IMR-90 (cell line): ENCODE data around the gene KATNB1. TPM values are rescaled to one million over a fixed set of nuclear protein-coding genes. Genes with fewer than 3 reads are reported as not detected.

Source experiments
- ATAC-seq: fragments of 200-7000 bp; cut with Tn5 transposase; 2 replicates; pipeline ENCODE4 v1.9.1; 2020; ENCODE audit warnings: low read depth, mild to moderate bottlenecking, moderate library complexity
- BruUV-seq: library from RNA; stranded (reverse); fragments of 400-500 nt; replicated peaks from 2 replicates; lab custom pipeline; 2021; lab: Mats Ljungman, UMichigan
- CTCF ChIA-PET: fragments of 300-600 bp; formaldehyde crosslinking; extraction: SDS; loops from one replicate; lab custom pipeline; 2021; ENCODE audit warnings: antibody characterized with exemption; lab: Yijun Ruan, JAX
- POLR2A ChIA-PET: fragments of 300-600 bp; sonication (Branson Sonifier 250); formaldehyde crosslinking; loops from one replicate; lab custom pipeline; 2022; ENCODE audit warnings: antibody characterized with exemption; ENCODE audit not compliant: unreplicated experiment; lab: Charles Lee
- DNase-seq: peaks from one replicate; pipeline ENCODE4 v3.0.0; 2013
- H2AFZ ChIP-seq: replicated peaks from 2 replicates; pipeline ENCODE3; 2013; ENCODE audit warnings: low read length, mild to moderate bottlenecking; ENCODE audit not compliant: poor library complexity
- H2AK5ac ChIP-seq: 2 replicates; pipeline ENCODE4 v1.6.1; 2013; ENCODE audit warnings: low read depth, low read length, inconsistent platforms
- H2AK9ac ChIP-seq: replicated peaks from 2 replicates; pipeline ENCODE3; 2013; ENCODE audit warnings: mild to moderate bottlenecking, low read depth, low read length, moderate library complexity; ENCODE audit not compliant: poor library complexity
- H2BK120ac ChIP-seq: 2 replicates; pipeline ENCODE4 v1.6.1; 2013; ENCODE audit warnings: low read depth, low read length, inconsistent platforms
- H2BK15ac ChIP-seq: 3 replicates; pipeline ENCODE4 v1.6.1; 2013; ENCODE audit warnings: low read depth, low read length, inconsistent platforms
- H2BK20ac ChIP-seq: 2 replicates; pipeline ENCODE4 v1.6.1; 2013; ENCODE audit warnings: low read depth, mild to moderate bottlenecking, inconsistent platforms, low read length, moderate library complexity
- H2BK5ac ChIP-seq: 2 replicates; pipeline ENCODE4 v1.6.1; 2013; ENCODE audit warnings: mild to moderate bottlenecking, low read depth, low read length, inconsistent platforms; ENCODE audit not compliant: poor library complexity, severe bottlenecking
- H3K14ac ChIP-seq: replicated peaks from 2 replicates; pipeline ENCODE4 v1.6.1; 2013; ENCODE audit warnings: low read depth, low read length, inconsistent platforms
- H3K18ac ChIP-seq: 2 replicates; pipeline ENCODE4 v1.6.1; 2013; ENCODE audit warnings: low read depth, low read length, control low read depth
- H3K23ac ChIP-seq: 2 replicates; pipeline ENCODE4 v1.6.1; 2013; ENCODE audit warnings: low read depth, low read length, inconsistent platforms
- H3K27ac ChIP-seq: 2 replicates; pipeline ENCODE4 v1.5.1; 2013; ENCODE audit warnings: mild to moderate bottlenecking, control low read depth, low read length; ENCODE audit not compliant: insufficient read depth
- H3K27me3 ChIP-seq: 2 replicates; pipeline ENCODE4 v1.6.1; 2013; ENCODE audit warnings: low read length; ENCODE audit not compliant: control insufficient read depth, insufficient read depth
- H3K36me3 ChIP-seq: 2 replicates; pipeline ENCODE4 v1.6.1; 2013; ENCODE audit warnings: low read length, mixed read lengths; ENCODE audit not compliant: control insufficient read depth, insufficient read depth
- H3K4ac ChIP-seq: 2 replicates; pipeline ENCODE4 v1.6.1; 2013; ENCODE audit warnings: low read depth, low read length, inconsistent platforms
- H3K4me1 ChIP-seq: 2 replicates; pipeline ENCODE4 v1.6.1; 2013; ENCODE audit warnings: low read length, mixed read lengths; ENCODE audit not compliant: control insufficient read depth, insufficient read depth
- H3K4me2 ChIP-seq: 2 replicates; pipeline ENCODE4 v1.6.1; 2013; ENCODE audit warnings: low read depth, mild to moderate bottlenecking, control low read depth, low read length, moderate library complexity
- H3K4me3 ChIP-seq: 2 replicates; pipeline ENCODE4 v1.5.1; 2013; ENCODE audit warnings: low read depth, mild to moderate bottlenecking, control low read depth, low read length, moderate library complexity; ENCODE audit not compliant: insufficient read depth
- H3K56ac ChIP-seq: 2 replicates; pipeline ENCODE4 v1.6.1; 2013; ENCODE audit warnings: low read length, inconsistent platforms; ENCODE audit not compliant: insufficient read depth; ENCODE audit errors: extremely low read depth
- H3K79me1 ChIP-seq, 2 experiments: 2 replicates each; pipeline ENCODE4 v1.6.1; 2013; ENCODE audit warnings: low read length in 2 of 2, inconsistent platforms in 1 of 2, low read depth in 1 of 2
- H3K9ac ChIP-seq: 2 replicates; pipeline ENCODE4 v1.6.1; 2013; ENCODE audit warnings: low read depth, low read length, control low read depth
- H3K9me1 ChIP-seq: 2 replicates; pipeline ENCODE4 v1.6.1; 2013; ENCODE audit warnings: low read length, inconsistent platforms; ENCODE audit not compliant: insufficient read depth
- H3K9me3 ChIP-seq: 2 replicates; pipeline ENCODE4 v1.6.1; 2013; ENCODE audit warnings: low read length; ENCODE audit not compliant: control insufficient read depth, insufficient read depth
- H4K20me1 ChIP-seq: 2 replicates; pipeline ENCODE4 v1.6.1; 2013; ENCODE audit warnings: low read length, inconsistent platforms; ENCODE audit not compliant: insufficient read depth
- H4K5ac ChIP-seq: 2 replicates; pipeline ENCODE4 v1.6.1; 2013; ENCODE audit warnings: mild to moderate bottlenecking, low read depth, low read length, control low read depth
- H4K8ac ChIP-seq, 2 experiments: 2 replicates each; pipeline ENCODE4 v1.6.1; 2013; ENCODE audit warnings: low read depth in 2 of 2, low read length in 2 of 2, control low read depth in 1 of 2, inconsistent platforms in 1 of 2
- H4K91ac ChIP-seq: 2 replicates; pipeline ENCODE4 v1.6.1; 2013; ENCODE audit warnings: low read depth, low read length, inconsistent platforms; ENCODE audit not compliant: insufficient read depth
- CTCF ChIP-seq: conservative IDR thresholded peaks from 2 replicates; pipeline ENCODE4 v1.5.1; 2012; ENCODE audit warnings: mild to moderate bottlenecking, low read depth, low read length, improper control_type of control experiment
- ELK1 ChIP-seq: fragments of 150-350 bp; IDR thresholded peaks from 2 replicates; pipeline ENCODE4 v1.6.1; 2016; ENCODE audit warnings: low read depth, mild to moderate bottlenecking, low read length, moderate library complexity, borderline replicate concordance
- FOS ChIP-seq: fragments of 150-350 bp; IDR thresholded peaks from 2 replicates; pipeline ENCODE4 v1.6.1; 2016; ENCODE audit warnings: low read depth, low read length
- MAFK ChIP-seq: IDR thresholded peaks from 2 replicates; pipeline ENCODE4 v1.6.1; 2012; ENCODE audit warnings: low read depth, low read length, improper control_type of control experiment
- MAZ ChIP-seq: IDR thresholded peaks from 2 replicates; pipeline ENCODE4 v1.6.1; 2012; ENCODE audit warnings: low read depth, mild to moderate bottlenecking, low read length, improper control_type of control experiment, moderate library complexity, borderline replicate concordance
- MXI1 ChIP-seq: IDR thresholded peaks from 2 replicates; pipeline ENCODE4 v1.6.1; 2012; ENCODE audit warnings: low read depth, mild to moderate bottlenecking, low read length, moderate library complexity, borderline replicate concordance
- RAD21 ChIP-seq: IDR thresholded peaks from 2 replicates; pipeline ENCODE4 v1.6.1; 2012; ENCODE audit warnings: low read length, improper control_type of control experiment
- RCOR1 ChIP-seq: IDR thresholded peaks from 2 replicates; pipeline ENCODE4 v1.6.1; 2012; ENCODE audit warnings: mild to moderate bottlenecking, low read length, improper control_type of control experiment; ENCODE audit not compliant: insufficient replicate concordance
- RFX5 ChIP-seq: IDR thresholded peaks from 2 replicates; pipeline ENCODE4 v1.8.0; 2012; ENCODE audit warnings: low read depth, mild to moderate bottlenecking, low read length, moderate library complexity
- WGBS, 2 experiments: methylation state at CpG; one replicate each; pipeline versions ENCODE4 v1.1.5 to v1.1.7; 2013; ENCODE audit warnings: missing lambda C conversion rate in 2 of 2; ENCODE audit not compliant: insufficient read length in 1 of 2; ENCODE audit errors: extremely low coverage in 2 of 2; 5-methylcytosine and 5-hydroxymethylcytosine counted together
- dilution Hi-C: fragments of 300-500 bp; cut with HindIII; formaldehyde crosslinking; loops from one replicate; pipeline ENCODE4 v1.14.3; 2018; ENCODE audit warnings: low sequenced_read_pairs; ENCODE audit not compliant: unreplicated experiment
- in situ Hi-C: fragments of 300-500 bp; cut with MboI; formaldehyde crosslinking; loops from 3 replicates; pipeline ENCODE4 v1.14.3; 2019; ENCODE audit warnings: low sequenced_read_pairs, inconsistent platforms, mixed read lengths
- intact Hi-C: fragments of 100-400 bp; cut with micrococcal nuclease; formaldehyde crosslinking; loops from 2 replicates; pipeline ENCODE4 v1.10.0; 2022
- polyA plus RNA-seq, 3 experiments: library from polyadenylated mRNA; depleted of rRNA; stranded (reverse); fragments of >200 nt; gene quantifications; 2 replicates each; pipeline ENCODE4 v1.2.3, GENCODE V29; 2012; ENCODE audit warnings: low replicate concordance in 1 of 3
- total RNA-seq: library from RNA; depleted of rRNA; stranded (reverse); fragments of >200 nt; gene quantifications from 2 replicates; pipeline ENCODE4 v1.2.3, GENCODE V29; 2012

The KATNB1 gene
- total and polyA plus RNA-seq, 2 of the 4 experiments (the other 2 are of a cell fraction) = 10.9 to 23.5 TPM

GRCh38 chr16:57732714-57733113, 2.9 kb upstream of the KATNB1 start:
- Histone ChIP-seq H3K9ac (no peak overlapping the region), H3K9me1 (peaks cover 3% of the 10 kb centered on the region; the same call in 1 of the 2 replicates), H2AK9ac (no peak overlapping the region), H3K4me2 (no peak overlapping the region), H3K14ac (no peak overlapping the region), H4K5ac (no peak overlapping the region), H3K27me3 (no peaks in the 10 kb centered on the region), H2BK15ac (no peak overlapping the region), H3K36me3 (no peaks in the 10 kb centered on the region), H3K4me1 (peaks cover 10% of the 10 kb centered on the region), H2AK5ac (no peak overlapping the region), H2BK120ac (no peak overlapping the region), H2AFZ (no peak overlapping the region), H4K20me1 (no peaks in the 10 kb centered on the region), H3K18ac (no peak overlapping the region), H2BK5ac (no peak overlapping the region), H4K8ac (no peak overlapping the region), H3K56ac (no peak overlapping the region), H3K23ac (no peak overlapping the region), H2BK20ac (no peak overlapping the region), H3K79me1 (peaks cover 0 to 22% of the 10 kb centered on the region in 2 experiments; a peak in 2 of 4 replicates), H3K27ac (no peak overlapping the region), H4K91ac (no peak overlapping the region), H3K4me3 (no peak overlapping the region), H3K4ac (no peak overlapping the region), H3K9me3 (no peaks in the 10 kb centered on the region)
- no peak for TF ChIP-seq FOS
- no peak for TF ChIP-seq RAD21
- TF ChIP-seq MAZ = no peak
- no peak for TF ChIP-seq MXI1
- no peak for TF ChIP-seq ELK1
- TF ChIP-seq RFX5 = no peak
- no peak for TF ChIP-seq MAFK
- no peak for TF ChIP-seq RCOR1
- no peak for TF ChIP-seq CTCF
- BruUV-seq = no TSS peak
- WGBS, 2 experiments = no CpG with 5 or more reads among the region's 2 CpGs
- POLR2A ChIA-PET = no interaction called here
- DNase-seq = no peak
- in situ Hi-C loops (no loop called here), dilution Hi-C loops (no loop called here), intact Hi-C loops (no loop called here)
- no peak for ATAC-seq
- CTCF ChIA-PET = no interaction called here
